Stimulated activated CD8-positive, alpha-beta memory T cell treated with anti-CD3 and anti-CD28 coated beads, Interleukin-7, amount 100 ng/mL, for 48 hours (primary cell): ENCODE results near the gene OBP2B.
"Not testable (repeated sequence)": the region's sequence is repeated elsewhere in the genome, so short reads cannot be mapped to it uniquely, and the experiment has no call there.

ENCODE experiments used
- DNase-seq, 2 donors: peaks; one replicate each; pipeline ENCODE4 v3.0.0-alpha.2; 2020; ENCODE audit warnings: low read depth in 1 of 2; ENCODE audit errors: extremely low read depth in 1 of 2

OBP2B gene, protein sequence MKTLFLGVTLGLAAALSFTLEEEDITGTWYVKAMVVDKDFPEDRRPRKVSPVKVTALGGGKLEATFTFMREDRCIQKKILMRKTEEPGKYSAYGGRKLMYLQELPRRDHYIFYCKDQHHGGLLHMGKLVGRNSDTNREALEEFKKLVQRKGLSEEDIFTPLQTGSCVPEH

GRCh38 chr9:133208880-133209300 is at the start of gene OBP2B:
Gene OBP2B (minus strand): TSS chr9:133209250. CDS start chr9:133209199, 51 bp downstream.
- not testable (repeated sequence) for DNase-seq

DNA sequence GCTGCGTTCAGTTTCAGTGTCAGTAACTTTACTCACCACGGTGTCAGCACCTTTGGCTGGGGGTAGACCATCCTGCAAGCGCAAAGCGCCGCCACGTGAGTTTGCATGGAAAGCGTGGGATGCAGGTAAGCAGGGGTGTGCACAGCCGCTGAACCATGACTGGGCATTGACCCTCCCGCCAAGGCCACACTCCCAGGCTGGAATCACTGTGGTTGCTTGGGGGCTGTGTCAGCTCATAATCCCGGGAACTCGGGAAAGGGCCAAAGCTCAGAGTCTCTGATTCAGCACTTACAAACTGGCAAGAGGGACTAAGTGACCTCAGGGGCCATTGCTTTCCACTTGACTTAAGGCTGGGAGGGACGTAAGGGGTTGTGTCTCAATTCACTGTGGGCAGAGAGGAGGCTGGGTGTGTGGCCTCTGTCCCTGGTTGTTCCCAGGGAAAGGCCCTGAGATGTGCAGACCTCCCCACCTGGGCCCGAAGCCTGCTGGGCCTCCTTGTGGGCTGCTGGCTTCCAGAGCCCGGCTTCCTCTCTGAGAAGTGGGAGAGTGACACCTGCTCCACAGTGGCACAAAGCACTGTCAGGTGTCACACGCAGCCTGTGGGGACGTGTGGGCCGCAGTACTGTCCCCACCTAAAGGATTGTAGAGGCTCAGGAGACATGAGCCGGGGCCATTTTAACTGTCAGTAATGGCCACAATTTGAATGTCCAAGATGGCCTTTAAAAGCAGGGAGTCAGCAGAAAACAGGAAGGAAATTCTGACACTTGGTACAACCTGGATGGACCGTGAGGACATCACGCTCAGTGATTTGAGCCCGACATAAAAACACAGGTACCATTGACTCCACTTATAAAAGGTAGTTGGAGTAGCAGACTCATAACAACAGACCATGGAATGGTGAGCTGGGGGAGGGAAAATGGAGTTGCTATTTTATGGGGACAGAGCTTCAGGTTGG is 49.3 kb upstream of the OBP2B start:
- no peak for DNase-seq

DNA sequence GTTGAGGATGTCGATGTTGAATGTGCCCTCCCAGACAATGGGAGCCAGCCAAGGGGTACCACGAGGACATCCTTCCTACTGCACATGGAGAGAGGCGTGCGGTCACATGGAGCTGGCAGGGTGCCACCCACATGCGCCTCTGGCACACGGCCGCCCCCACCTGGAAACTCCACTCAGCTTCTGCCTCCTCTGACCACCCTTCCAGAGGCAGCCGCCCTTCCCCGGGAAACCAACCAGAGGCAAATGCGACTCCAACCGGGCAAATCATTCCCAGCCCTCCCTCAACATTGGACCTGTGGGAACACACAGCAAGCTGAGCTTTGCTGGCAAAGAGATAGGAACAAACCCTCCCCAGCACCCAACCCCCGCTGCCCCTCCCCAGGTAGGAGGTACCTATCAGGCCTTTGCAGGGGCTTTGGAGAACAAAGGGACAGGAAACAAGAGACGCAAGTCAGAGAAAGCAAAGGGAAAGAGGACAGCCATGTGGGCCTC is 48.5 kb upstream of the OBP2B start:
- no peak for DNase-seq

DNA sequence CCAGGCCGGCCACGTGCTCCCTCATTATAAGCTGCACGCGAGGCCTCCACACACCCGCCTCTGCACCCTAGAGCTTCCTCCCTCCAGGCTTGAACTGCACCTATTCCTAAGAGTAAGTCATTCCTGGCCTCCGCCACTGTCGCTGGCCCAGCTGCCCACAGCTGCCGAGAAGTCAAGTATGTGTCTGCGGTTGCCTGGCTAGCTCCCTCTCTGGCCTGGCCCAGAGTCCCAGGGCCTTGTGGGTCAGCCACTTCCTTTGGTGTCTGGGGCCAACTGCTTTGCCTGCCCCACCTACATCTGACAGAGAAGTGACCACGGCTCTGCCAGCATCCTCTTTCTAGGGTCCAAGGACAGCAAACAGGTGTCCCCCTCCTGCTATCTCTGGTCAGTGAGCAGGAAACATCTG is 47.6 kb upstream of the OBP2B start:
- no peak for DNase-seq

DNA sequence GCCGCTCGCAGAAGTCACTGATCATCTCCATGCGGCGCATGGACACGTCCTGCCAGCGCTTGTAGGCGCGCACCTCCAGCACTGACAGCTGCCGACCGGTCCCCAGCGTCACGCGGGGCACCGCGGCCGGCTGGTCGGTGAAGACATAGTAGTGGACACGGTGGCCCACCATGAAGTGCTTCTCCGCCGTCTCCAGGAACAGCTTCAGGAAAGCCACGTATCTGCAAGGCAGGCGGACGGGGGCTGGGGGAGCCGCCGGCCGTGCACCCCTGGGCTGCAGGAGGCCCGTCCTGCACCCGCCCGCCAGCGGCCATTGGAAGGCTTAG is 47.0 kb upstream of the OBP2B start:
- no peak for DNase-seq

DNA sequence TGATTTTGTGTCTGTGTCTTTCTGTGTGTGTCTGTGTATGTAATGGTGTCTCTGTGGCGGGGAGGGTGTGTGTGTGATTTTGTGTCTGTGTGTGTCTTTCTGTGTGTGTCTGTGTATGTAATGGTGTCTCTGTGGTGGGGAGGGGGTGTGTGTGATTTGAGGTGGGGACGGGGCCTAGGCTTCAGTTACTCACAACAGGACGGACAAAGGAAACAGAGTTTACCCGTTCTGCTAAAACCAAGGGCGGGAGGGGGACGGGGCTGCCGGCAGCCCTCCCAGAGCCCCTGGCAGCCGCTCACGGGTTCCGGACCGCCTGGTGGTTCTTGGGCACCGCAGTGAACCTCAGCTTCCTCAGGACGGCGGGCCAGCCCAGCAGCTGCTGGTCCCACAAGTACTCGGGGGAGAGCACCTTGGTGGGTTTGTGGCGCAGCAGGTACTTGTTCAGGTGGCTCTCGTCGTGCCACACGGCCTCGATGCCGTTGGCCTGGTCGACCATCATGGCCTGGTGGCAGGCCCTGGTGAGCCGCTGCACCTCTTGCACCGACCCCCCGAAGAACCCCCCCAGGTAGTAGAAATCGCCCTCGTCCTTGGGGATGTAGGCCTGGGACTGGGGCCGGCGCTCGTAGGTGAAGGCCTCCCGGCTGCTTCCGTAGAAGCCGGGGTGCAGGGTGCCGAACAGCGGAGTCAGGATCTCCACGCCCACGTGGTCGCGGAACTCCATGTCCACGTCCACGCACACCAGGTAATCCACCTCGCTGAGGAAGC is 46.5 kb upstream of the OBP2B start:
- no peak for DNase-seq

- no peak for DNase-seq
These were observed 45.4 kb upstream of the OBP2B start for GRCh38 chr9:133254471-133254870.

DNA sequence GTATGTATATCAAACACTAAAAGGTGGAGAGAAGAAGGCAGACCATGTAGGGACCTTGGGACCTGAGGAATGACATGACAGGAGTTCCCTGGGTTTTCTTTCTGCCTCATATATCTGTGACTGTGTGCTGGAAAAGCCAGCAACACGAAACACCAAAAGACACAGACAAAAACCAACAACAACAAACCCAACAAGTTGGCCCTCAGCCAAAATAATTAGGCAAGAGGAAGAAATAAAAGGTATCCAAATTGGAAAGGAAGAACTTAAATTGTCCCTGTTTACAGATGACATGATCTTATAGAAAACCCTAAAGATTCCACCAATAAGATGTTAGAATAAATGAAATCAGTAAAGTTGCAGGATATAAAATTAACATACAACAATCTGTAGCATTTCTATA is 44.2 kb upstream of the OBP2B start:
- no peak for DNase-seq

DNA sequence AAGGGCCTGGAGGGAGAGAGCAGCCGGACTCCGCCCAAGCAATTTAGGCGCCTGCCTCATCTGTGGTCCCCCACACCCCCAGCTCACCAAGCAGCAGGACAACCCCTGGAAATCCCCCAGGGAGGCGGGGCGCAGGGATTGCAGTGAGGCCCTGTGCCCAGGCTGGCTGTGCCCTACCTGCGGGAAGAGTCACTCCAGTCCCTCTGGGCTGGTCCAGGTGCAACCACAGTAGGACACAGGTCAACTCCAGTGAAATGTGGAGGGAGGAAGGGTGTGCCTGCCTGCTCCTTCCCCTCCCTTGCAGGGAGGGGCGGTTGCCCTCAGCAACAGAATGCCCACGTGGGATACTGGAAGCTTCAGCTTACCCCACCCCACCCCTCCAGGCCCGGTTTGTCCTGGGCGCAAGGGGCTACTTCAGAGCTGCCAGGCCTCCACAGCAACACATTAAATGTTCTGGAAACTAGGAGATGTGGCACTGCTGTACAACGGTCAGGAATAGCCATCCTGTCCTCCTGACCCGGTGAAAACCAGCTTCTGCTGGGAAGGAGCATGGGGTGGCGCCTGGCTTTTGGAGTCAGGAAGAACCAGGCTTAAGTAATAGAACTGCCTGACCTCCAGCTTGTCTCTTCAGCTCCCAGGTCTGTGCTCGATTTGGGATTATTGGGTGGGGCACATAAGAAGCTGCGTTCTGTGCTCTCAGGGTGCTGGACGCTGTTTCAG is 43.4 kb upstream of the OBP2B start:
- DNase-seq, result no peak

DNA sequence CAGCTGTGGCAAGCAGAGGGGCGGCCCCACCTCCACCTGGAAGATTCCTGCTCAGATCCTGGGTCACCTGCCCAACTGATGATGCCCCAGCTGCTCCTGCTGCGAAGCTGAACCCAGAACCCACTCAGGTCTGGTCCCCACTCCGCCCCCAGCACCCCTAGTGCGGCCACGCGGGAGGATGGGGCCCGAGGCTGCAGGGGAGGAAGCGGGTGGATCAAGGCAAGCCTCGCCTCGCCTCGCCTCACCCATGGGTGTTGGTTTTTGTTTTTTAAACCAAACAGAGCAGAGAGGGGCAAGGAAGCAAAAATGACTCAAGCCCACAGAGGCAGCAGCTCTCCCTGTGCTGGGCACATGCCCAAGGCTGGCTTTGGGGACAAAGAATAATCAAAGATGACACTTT is 42.7 kb upstream of the OBP2B start:
- no peak for DNase-seq

DNA sequence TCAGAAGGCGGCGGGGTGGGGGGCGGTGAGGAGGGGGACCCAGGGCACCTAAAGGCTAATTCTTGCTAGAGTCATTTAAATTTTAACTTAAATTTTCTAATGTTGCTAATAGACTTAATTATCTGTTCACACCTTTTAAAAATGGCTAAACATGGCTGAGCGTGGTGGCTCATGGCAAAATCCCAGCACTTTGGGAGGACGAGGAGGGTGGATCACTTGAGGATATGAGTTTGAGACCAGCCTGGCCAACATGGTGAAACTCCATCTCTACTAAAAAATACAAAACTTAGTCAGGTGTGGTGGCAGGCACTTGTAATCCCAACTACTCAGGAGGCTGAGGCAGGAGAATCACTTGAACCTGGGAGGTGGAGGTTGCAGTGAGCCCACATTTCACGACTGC is 42.2 kb upstream of the OBP2B start:
- DNase-seq, result not testable (repeated sequence)

DNA sequence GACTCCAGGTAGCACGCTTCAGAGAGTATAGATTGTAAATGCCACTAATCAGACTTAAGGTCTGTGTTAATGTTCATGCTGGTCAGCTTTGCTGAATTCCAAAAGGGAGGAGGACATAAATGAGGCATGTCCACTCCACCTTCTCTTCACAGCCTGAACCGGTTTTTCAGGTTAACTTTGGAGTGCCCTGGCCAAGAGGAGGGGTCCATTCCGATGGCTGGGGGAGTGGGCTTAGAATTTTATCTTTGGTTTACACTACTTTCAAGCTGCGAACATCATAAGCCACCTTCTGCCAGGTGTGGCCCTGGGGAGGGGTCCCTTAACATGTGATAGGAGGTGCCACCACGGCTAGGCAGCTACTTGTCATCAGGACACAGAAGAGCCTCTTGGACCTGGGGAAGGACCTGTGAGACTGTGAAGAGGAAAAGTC is 41.7 kb upstream of the OBP2B start:
- no peak for DNase-seq

DNA sequence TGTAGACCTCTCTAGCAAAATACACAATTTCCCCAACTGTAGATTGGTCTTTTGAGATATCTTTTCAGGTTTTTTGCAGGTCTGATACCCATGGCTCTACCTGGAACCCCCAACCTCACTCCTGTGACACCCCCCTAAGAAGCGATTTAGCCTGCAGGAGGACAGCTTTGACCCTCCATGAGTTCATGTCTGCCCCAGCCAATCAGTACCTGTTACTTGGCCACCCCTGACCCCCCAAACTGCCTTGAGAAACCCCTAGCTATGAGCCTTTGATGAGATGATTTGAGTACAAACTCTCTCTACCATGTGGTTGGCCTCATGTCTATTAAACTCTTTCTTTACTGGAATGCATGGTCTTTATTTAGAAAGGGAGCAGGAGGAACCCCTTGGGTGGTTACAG is 40.3 kb upstream of the OBP2B start:
- DNase-seq, result no peak

DNA sequence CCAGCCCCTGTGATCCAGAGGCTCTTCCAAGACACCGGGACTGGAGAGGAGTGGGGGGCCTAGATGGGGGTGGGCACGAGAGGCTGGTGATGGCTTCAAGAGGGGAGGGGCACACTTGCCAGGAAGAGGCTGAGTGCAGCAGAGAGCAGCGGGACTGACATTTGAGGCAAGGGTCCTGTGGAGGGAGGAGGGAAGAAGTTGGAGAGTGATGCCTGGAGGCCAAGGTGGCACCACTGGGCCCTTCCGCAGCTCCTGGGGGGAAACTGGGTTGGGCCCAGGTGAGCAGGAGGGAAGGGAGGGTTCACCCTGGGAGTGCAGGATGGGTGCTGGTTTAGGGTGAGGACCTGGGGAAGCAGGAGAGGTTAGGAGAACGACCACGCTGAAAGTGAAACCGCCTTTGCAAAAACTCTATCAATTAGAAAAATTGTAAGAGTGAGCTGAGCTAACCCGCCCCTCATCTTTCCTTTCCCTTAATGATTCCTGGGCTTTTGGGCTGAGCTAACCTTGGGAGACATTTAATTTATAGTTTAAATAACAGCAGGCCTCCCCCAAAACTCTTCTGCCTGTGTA is 39.8 kb upstream of the OBP2B start:
- DNase-seq, result no peak

DNA sequence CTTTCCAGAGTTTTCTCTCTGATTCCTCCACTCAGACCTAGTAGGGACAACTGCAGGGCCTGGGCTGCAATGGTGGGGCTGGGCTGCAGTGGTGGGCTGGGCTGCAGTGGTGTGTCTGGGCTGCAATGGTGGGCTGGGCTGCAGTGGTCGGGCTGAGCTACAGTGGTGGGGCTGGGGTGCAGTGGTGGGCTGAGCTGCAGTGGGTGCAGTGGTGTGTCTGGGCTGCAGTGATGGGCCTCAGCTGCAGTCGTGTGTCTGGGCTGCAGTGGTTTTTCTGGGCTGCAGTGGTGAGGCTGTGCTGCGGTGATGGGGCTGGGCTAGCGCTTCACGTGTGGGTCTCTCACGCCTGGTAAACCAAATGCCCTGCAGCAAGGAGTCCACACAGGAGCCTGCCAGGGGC is 38.6 kb upstream of the OBP2B start:
- DNase-seq, result no peak

DNA sequence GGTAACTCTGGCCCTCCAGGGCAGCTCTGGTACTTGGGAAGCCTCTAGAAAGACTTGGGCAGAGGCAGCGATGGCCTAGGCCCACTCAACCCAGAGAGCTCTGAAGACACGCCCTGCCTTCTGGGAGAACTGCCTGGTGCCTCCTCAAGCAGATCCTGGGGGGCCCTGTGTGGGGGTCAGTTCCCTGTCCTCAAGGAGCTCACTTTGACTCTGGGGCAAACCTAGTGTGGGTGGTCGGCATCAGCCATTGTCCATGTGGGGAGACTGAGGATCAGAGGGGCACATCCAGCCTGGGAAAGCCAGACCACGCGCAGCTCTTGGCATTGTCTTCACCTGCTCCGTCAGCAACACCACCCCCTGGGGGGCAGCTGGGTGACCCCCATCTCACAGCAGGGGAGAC is 37.9 kb upstream of the OBP2B start:
- DNase-seq, result no peak

GRCh38 chr9:133246562-133246961 is 37.5 kb upstream of the OBP2B start:
- no peak for DNase-seq

DNA sequence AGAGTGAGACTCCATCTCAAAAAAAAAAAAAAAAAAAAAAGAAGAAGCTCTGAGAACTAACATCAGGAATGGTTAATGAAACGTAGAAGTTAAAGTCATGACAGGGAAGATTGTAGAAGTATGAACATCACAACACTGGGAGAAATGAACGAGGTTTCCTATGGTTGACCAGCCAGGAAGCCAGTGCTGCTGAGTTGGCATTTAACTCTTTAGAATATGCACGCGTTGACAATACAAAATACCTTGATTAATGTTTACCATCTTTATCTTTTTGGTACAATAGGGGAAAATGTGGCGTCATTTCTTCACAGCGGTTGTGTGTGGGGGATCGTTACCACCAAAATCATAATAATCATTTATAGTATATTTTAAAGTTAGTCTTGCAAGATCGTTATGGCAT is 33.9 kb upstream of the OBP2B start:
- DNase-seq, result no peak

DNA sequence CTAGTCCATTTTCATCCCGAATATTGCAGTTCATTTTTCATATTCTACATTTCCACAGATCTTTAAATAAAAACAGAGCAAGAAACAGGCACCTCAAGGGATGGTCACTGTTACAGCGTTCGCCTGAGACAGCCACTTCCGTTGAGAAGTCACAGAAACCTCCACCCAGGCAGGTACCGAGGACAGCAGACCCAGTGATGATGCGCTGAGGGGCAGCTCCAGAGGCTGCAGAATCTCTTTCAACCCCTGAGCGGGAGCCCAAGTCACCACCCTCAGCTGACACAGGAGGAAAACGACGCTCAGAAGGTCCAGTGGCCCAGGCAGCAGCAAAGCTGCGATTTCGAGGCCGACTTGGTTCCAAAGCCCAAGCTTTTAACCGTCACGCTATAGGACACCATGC is 33.2 kb upstream of the OBP2B start:
- no peak for DNase-seq

DNA sequence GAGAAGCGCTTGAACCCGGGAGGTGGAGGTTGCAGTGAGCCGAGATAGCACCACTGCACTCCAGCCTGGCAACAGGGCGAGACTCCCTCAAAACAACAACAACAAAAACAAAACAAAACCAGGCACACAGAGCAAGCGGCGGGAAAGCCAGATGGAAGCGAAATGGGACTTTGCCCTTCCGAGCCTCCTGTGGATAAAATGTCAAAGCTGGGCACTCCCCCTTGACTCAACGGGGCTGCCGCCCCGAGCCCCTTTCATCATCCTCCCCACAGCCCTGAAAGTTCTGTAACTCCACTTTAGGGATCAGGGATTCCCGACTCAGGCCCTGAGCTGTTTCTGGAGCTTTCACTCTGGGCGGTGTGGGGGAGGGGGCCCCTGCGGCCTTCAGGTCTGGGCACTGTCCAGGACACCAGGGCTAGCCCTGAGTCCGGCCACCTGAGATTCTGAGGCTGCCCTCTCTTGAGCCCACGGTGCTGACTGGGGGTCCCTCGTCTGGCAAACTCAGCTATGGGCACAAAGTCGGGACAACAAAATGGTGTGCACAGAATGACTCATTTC is 30.6 kb upstream of the OBP2B start:
- DNase-seq, result no peak
